Measurements from ENCODE around the gene NEUROG1.

NEUROG1 gene

GRCh38 chr5:135569755-135570452, 34.1 kb upstream of the NEUROG1 start:
- no peaks in the 10 kb centered on the region for H3K9me3 ChIP-seq (ENCODE audit: control insufficient read depth, insufficient read depth, low read depth, low read length)
- no peak overlapping the region for H3K27ac ChIP-seq (ENCODE audit: extremely low read depth, low read depth, low read length)
- ChIA-PET CTCF (interaction anchor here (0.6 to 17.7 kb wide), 23 partner anchors 9 to 500 kb away, joined by 3 to 575 read pairs (median 3); partner anchors contain the start of genes CXCL14 and SLC25A48), POLR2A (no interaction called here)
- H3K4me3 ChIP-seq (ENCODE audit: low read depth, low read length) = no peak overlapping the region
- no peaks in the 10 kb centered on the region for H3K36me3 ChIP-seq (ENCODE audit: control insufficient read depth in 2 of 2, insufficient read depth in 1 of 2, low read length in 2 of 2)
- H3K4me1 ChIP-seq (ENCODE audit: control insufficient read depth, insufficient read depth, low read length) = no peaks in the 10 kb centered on the region
- TF ChIP-seq ZNF560 (tag by site-specific recombination; IDR thresholded peaks at IDR 0.05; ENCODE audit: borderline replicate concordance) (no peak), SCRT2 (tag by site-specific recombination; IDR thresholded peaks at IDR 0.05) (no peak), ZNF610 (tag by site-specific recombination; IDR thresholded peaks at IDR 0.05; ENCODE audit: borderline replicate concordance) (no peak), ZNF391 (tag by site-specific recombination; IDR thresholded peaks at IDR 0.05; ENCODE audit: borderline replicate concordance, low read depth) (no peak), AEBP2 (tag by site-specific recombination; IDR thresholded peaks at IDR 0.05; ENCODE audit: borderline replicate concordance) (no peak), ZBTB48 (tag by site-specific recombination; IDR thresholded peaks at IDR 0.05) (peak; percentile 77), ZBTB11 (tag by site-specific recombination; conservative IDR thresholded peaks at IDR 0.05; ENCODE audit: low read depth) (no peak), ZIC2 (tag by site-specific recombination; IDR thresholded peaks at IDR 0.05) (peak; percentile 73), ZNF785 (tag by site-specific recombination; IDR thresholded peaks at IDR 0.05) (no peak), ZNF692 (tag by site-specific recombination; IDR thresholded peaks at IDR 0.05) (no peak), ZNF624 (tag by site-specific recombination; IDR thresholded peaks at IDR 0.05) (no peak), WT1 (tag by site-specific recombination; IDR thresholded peaks at IDR 0.05) (no peak), ZNF114 (tag by site-specific recombination; IDR thresholded peaks at IDR 0.05) (no peak), ZNF324 (tag by site-specific recombination; IDR thresholded peaks at IDR 0.05) (no peak), ZFP69B (tag by site-specific recombination; IDR thresholded peaks at IDR 0.05) (no peak), ZNF654 (tag by site-specific recombination; IDR thresholded peaks at IDR 0.05; ENCODE audit: low read depth) (0 out of 2 replicates have a peak, but pooled peaks have one; percentile 14), ZNF274 (IDR thresholded peaks at IDR 0.05; ENCODE audit: low read length) (no peak), ZNF274 (tag by site-specific recombination; IDR thresholded peaks at IDR 0.05; ENCODE audit: borderline replicate concordance) (no peak), ZNF223 (tag by site-specific recombination; IDR thresholded peaks at IDR 0.05) (no peak), MZF1 (tag by site-specific recombination; IDR thresholded peaks at IDR 0.05; ENCODE audit: borderline replicate concordance) (no peak)

Measured in HEK293 (cell line).